GM21423 (cell line): ENCODE data around the gene OPCML.

Source experiments
- ATAC-seq: cut with Tn5 transposase; IDR thresholded peaks from one replicate; pipeline ENCODE4 v1.9.1; 2021; ENCODE audit warnings: mild to moderate bottlenecking, moderate library complexity; ENCODE audit not compliant: unreplicated experiment

OPCML gene

DNA sequence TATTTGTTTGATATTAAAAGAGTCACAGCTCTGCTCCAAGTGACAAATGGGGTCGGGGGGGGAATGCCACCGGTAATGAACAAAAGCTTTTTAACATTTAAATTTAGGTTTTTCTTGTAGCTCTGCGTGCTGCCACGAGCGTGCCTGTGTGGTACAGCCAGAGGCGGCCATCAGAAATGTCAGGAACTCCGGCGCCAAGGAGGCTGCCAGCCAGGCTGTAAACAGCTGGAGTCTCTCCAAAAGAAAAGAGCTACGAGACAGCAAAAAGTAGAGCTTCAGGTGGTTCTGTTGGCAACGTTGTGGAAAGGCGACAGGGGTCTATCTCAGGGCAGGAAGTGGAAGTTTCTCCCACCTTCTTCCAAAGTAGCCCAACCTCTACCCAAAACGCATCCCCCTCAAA lies 532.8 kb downstream of the OPCML start:
- ATAC-seq, result no peak

DNA sequence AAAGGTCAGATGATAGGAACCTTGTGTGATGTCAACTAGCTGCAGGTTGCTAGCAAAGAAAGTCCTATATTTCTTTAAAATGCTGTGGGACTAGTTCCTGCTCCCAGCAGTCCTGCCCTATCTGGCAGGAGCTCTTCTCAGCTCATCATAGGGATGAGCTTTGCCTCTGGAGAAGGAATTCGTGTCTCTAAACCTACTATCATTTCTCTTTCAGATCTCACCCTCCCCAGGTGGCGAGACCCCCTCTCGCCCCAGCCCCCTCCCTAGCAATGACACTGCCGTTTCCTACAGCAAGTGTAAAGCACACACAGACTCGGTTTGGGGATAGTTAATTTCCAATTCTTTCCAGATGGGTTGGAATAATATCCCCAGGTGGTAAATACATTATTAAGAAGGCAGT lies 533.3 kb downstream of the OPCML start:
- ATAC-seq, result no peak

DNA sequence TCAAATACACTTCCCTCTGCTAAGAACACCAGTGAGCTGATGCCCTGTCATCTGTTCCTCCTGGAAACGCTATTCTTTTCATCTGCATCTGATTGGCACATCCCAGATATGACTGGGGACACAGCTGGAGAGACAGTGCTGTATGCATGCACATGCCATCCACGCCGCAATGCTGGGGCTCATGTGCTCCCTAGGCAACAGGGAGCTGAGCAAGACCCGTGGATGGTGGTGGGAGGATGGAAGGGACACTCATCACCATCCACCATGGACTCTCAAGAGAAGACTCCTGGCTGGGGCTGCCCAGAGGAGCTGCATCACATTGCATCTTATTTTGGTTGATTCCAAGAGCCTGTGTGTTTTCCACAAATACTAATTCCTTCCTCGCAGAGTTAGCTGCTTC lies 534.9 kb downstream of the OPCML start:
- ATAC-seq, result no peak

DNA sequence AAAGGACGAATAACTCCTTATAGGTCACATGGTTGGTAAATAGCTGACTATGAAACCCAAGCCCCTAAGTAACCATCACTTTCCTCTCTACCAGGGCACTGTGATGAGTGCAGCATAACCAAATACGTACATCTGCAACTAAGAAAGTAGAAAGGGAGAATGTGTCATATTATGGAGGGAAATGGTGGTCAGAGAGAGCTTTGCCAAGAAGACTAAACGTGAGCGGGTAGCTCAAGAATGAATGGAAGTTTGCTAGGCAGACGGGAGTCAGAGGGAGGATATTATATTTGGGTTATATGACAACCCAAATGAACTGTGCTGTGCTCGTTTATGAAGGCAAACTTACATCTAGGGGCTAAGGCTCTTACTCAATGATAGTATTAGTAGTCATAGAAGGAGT lies 537.3 kb downstream of the OPCML start:
- no peak for ATAC-seq

DNA sequence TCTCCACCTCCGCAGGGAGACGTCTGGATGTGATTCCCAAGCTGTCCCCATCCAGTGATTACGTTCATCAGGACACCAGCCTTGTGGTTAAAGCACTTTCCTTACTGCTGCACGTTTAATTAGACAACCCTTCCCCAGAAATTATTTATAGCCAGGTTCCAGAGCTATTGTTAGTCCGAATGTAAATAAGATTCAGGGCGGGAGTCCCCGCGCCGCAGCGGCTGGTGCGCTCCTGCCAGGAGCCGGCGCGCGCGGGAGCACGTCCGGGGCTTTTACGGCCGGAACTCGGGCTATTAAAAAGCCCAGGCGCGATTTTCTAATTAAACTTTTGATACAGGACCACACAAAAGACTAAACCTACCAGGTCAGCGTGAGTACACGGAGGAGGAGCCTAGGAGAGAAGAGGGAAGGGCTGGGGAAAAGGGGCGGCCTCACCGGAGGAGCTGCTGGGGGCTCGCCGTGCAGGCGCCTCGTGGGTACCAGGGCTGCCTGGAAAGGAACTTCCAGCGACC lies 538.3 kb downstream of the OPCML start:
- ATAC-seq, result no peak

DNA sequence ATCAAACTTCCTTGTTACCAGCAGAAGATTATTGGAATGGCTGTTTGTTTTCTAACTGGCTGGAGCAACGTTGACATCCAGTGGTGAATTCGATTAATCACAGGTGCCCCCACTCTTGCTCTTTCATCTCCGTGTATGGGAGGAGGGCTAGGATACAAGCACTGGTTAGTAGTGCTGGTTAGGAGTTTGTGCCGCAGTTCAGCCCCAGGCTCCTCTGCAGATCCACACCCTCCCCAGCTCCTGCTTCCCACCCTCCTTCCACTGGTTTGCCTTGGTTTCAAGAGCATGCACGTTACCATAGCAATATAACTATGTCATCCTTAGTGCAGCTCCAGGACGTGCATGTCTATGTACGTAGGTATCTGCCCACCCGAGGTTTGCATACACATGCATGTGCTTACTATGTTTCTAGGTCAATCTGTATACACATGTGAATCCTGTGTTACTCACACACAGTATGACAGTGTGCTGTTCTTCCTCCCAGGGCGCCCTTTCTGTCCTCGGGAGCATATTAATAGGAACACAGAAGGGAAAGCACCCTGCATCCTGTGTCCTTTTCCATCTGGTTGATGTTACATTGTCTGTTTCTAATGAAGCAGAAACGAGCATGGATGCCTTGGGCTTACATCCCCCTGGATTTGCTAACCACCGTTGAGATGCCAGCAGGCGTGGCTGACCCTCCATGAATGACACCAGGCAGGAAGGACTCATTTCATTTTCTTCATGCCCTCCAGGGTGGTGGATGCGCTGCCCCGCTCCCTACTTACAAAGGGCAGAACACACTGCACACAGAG lies 539.3 kb downstream of the OPCML start:
- no peak for ATAC-seq

DNA sequence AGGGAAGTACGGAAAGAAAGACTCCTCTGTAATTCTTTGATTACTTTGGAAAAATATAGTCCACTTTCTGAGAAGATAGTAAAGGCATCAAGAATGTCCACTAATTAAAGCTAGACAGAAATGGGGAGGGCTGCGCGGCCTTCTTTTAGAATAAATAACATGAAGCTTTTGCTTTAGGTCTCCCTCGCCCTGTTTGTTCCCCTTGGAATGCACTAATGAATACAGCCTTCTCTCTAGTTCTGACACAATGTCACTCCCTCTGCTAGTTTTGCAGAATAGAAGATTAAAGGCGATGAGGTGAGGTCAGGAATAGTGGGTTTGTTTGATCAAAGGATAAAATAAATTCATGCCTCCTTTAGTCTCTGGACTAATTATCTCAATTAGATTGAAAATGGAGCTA lies 543.9 kb downstream of the OPCML start:
- no peak for ATAC-seq

DNA sequence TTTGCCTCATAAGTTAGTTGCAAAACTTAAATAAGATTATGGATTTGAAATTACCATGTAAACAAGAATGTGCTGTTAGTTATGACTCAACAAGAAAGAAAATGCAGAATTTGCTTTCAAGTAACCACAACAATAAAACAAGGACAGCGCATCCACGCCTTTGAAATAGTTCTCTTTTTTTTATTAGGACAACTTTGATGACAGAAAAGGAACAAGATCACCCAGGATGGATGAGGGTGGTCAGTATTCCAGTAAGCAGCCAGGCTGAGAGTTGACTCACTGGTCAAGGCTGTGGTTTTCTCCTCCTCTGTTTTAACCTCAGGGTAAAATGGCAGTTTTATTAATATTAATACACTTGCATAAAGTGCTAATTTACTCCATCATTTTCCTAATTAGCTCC lies 544.4 kb downstream of the OPCML start:
- no peak for ATAC-seq

DNA sequence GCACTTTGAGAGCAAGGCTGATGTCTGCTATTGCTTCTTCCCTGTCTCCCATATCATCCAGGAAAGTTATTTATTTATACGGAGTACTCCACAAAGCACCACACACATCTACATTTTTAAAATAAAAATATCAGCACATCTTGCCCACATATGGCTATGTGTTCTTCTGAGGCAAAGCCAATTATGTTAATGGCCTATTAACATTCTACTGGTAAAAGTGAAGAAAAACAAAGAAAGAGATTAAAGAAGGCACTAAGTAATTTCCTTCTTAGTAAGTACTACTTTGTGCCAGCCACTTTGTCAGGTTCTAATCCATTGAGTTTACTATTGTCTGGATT lies 548.7 kb downstream of the OPCML start:
- ATAC-seq, result no peak

DNA sequence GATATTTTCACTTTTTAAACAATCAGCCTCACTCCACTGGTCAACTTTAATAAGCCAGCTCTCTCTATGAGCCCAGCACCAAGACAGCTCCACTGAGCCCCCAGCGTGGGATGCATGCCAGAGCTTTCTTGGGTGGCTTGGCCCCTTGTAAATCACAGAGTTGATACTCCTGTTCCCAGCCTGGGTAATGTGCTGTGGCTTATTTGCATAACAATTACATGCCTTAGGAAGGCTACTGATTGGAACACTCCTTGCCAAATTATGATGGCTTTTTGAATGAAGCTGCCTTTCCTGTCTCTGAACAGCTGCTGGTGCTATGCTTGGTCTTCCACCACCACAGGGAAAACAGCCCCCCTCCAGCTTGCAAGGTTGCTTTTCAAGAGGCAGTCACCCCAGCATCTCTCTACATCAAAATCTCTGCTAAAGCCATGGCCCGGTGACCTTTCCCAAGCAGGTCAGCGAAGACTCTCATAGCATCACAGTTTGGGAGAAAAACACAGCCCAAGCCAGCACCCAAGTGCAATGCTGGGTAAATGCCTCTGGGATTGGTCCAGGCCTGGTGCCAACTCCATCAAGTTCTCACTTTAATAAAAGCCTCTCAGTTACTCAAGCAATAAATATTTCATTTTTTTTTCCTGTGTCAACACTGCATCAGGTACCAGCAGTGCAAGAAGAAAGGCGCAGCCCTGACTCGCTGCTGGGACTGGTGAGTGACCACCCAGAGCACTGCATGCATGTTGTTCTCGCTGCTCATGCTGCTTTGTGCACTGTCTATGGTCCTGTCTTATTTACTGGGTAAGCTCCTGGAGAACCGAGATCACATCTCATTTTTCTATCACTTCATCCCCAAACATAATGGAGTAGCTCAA lies 549.3 kb downstream of the OPCML start:
- ATAC-seq, result no peak

DNA sequence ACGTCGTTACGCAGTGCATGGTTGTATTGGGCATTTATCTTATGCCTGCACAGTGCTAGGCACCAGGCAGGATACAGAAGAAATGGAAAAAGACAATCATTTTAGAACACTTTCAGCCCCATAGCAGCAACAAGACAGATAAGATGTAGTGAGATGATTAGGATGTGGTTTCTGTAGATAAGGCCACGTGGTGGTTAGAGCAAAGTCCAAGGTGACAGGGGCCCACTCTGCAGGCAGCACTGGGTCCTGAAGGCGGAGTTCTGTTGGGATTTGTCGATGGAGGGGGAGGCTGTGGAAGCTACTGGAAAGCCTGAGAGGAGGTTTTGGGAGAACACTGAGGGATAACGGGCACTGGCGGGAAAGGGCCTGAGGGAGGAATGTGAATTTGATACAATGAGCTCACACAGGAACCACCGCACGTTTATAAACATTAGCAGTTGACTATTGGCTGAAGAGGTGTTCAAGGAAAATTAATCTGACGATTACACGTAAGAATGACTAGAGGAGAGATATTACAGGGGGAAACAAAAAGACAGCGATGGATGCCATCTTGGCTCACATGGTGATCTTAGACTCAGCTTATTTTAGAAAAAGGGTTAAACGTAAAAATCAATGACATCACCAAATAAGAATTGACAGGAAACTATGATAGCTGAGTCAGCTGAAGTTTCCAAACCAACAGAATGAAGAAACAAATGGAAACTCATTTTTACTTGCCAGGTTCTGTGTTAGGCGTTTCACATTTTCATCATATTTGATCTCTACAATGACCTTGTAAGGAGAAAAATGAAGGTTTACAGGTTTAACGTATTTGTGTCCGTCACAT lies 551.0 kb downstream of the OPCML start:
- no peak for ATAC-seq

DNA sequence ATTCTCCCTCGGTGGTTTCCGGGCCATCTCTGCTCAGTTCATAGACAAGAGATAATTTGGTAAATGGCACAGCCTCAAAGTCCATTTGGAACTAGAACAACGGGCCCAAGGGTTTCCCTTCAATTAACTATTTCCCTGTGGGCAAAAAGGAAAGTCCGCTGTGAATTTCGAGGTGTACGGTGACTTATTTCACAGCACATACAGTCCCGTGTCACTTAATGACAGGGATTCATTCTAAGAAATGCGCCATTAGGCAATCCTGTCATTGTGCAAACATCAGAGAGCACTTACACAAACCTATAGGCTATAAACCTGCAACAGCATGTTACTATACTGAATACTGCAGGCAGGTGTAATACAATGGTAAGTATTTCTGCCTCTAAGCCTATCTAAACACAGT lies 551.6 kb downstream of the OPCML start:
- ATAC-seq, result no peak

DNA sequence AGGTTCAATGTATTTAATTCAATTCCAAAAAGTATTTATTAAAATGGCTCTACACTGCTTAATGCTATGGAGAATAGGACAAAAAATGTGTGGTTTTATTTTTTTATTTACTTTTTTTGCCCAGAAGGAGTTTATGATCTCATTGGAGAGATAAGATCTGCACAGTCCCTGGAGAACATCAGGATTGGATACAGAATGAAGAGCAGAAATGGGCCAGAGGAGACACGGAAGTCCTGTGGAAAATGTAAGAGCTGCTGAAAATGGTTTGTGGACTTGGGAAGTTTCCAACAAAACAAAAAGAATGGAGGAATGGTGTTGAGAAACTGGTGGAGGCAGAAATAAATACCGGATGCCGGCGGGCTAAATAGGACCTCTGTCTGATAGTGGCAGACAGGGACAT lies 554.6 kb downstream of the OPCML start:
- no peak for ATAC-seq

DNA sequence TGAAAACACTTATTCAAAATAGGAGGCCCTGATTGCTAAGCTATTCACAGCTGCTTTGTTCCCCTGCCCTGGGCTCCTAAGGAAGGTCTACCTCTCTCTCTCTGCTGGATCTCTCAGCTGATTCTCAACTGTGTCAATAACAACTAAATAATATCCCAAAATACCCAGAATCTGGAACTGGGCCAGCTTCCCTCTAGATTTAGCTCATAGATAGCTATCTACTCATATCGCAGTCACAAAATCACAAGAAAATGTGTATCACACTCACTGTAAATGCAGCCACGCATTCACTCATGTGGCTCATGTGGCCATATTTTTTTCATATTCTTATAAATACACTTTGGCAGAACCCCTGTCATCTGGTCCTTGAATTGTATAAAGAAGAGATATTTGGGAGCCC lies 555.1 kb downstream of the OPCML start:
- ATAC-seq, result no peak

DNA sequence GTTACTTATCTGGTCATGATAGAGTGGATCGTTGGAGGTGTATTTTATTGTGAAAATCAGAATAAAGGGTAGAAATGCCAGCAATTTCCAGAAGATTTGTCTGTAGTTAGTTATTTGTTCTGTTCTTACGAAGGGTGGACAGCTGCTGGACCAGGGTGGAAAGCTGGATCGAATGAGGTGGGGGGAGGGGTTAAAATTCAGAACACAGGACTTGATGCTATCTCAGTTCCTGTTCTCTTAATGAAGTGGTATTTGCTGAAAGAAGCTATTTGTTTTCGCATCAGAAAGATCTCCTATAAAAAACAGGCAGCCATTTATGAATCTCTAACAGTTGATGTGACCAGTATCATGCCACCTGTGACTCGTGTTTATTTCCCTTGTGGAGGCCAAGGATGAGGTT lies 556.2 kb downstream of the OPCML start:
- no peak for ATAC-seq

DNA sequence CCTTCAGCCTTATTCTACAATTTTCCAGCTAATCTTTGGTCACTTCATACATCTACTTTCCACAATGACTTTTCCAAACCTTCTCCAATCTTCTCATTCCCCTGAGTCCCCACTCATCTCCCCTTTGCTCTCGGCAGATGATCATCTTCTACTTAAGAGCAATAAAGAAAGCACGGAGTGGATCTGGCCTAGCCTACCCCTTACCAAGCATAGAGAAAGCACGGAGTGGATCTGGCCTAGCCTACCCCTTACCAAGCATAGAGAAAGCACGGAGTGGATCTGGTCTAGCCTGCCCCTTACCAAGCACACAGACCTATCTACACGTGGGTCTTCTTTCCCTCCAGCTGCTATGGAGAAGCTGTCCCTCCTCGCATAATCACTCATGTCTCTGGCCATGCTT lies 558.6 kb downstream of the OPCML start:
- no peak for ATAC-seq

DNA sequence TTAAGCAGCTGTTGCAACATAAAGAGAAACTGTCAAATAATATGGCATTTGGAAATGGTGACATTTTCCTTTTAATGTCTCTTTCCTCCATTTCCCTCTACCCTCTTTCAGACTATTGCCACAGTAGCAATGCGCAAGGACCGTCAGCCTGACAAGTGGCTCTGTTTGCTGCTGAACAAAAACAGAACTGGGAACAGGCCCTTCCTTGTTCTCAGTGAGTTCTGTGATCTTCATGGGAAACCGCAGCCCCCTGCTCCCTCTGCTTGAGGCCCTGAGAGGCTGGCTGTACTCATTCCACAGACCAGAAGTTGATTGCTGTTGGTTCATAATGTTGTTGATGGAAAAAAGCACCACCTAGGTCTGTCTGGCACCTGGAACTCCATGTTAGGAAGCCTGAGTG lies 559.7 kb downstream of the OPCML start:
- ATAC-seq, result no peak

DNA sequence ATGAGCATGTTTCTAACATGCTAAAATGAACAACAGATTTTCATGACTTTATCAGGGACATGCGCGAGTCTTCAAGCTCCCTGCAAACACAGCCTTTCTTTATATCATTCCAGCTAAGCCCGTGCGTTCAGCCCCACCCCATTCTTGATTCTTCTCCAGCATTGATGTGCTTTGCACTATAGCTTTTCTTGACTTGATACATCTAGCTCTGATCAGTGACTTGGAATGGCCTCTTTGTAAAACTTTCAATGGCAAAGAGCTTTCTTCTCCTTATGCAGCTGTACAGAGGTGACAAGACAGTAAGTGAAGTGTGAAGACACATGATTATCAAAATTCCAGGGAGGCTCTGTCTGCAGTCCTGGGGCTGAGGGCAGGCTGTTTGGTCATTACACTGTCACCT lies 561.0 kb downstream of the OPCML start:
- no peak for ATAC-seq

DNA sequence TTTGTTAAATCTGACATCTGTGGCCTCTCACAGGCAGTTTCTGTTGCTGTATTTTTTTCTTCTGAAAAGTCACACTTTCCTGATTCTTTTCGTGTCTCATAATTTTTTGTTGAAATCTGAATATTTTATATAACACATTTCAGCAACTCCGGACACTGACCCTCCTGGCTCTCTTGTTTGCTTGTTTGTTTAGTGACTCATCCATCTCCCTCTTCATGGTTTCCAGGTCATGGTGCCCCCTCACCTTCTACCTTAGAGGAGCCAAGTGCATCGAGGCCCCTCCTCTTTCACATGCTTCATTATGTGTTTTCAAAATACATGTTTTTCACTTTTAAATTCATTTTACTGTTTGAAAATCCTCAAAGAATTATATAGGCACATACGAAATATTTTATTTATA lies 562.4 kb downstream of the OPCML start:
- no peak for ATAC-seq

DNA sequence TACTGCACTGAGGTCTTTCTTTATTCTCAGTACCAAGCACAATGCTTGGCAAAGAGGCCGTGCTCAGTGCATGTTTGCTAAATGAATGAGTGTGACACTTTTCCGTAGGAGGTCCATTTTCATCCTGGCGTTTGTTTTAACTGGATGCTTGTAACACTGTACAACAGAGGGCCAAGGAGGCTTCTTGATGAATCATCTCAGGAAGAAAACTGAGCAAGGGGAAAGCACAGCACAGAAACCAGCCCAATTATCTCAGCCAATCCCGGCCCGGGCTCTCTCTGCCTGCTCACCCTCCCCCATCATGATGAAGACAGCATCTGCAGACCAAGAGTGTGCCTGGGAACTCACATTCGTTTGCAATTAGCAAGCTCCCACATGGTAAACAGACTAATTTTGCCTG lies 570.3 kb downstream of the OPCML start:
- ATAC-seq, result no peak

DNA sequence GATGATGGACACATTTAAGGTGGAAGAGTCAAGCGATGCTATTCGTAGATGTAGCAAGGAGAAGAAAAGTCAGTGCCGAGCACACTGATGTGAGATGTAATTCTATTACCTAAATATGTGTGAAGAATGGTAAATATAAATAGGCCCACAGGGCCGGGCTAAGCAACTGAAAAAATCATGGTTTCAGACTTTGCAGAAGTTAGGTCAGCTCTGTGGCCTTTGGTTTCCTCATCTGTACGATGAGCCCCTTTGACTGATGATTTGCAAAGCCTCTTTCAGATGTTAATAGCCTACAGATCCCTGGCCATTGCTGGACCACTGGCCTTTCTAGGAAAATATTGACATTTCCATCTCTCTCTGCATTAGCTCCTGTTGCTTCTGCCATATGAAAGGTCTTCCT lies 570.8 kb downstream of the OPCML start:
- ATAC-seq, result no peak
